ENCODE data around the gene ENTR1. TPM values are rescaled to one million over a fixed set of nuclear protein-coding genes. Genes with fewer than 3 reads are reported as not detected.

The ENTR1 gene
- total and polyA plus RNA-seq, 10 of the 15 experiments (the other 5 are each of a cell fraction or from before 2014, with no cell fraction given) = 8.2 to 96.4 (median 41.1) TPM

- BruUV-seq (replicated peaks) = no TSS peak
- FAIRE-seq (no peak), DNase-seq (ENCODE audit: low read depth, low spot score) (no peak), ATAC-seq (no peak)
- POLR2A ChIA-PET = interaction anchor here (0.7 kb wide), 2 partner anchors 11 to 28 kb away, joined by 3 to 6 read pairs; no protein-coding TSS in a partner anchor
- H3K27me3 ChIP-seq (replicated peaks in 1 of 2; ENCODE audit: control insufficient read depth in 2 of 2, insufficient read depth in 2 of 2, low read length in 1 of 2) = no peaks in the 10 kb centered on the region
- no peak overlapping the region for H2AFZ ChIP-seq (ENCODE audit: control insufficient read depth, low read depth, low read length)
- no peaks in the 10 kb centered on the region for H3K79me2 ChIP-seq (ENCODE audit: control insufficient read depth, insufficient read depth, low read length)
- H3K4me3 ChIP-seq = no peak overlapping the region
- RAD21 ChIA-PET (ENCODE audit: unreplicated experiment) = no interaction called here
- CTCF ChIA-PET = interaction anchor here (0.9 kb wide), 1 partner anchor 302 kb away, joined by 3 read pairs; no protein-coding TSS in a partner anchor
- WGBS (ENCODE audit: insufficient coverage, insufficient replicate concordance, low lambda C conversion rate, missing lambda C conversion rate) = 99% methylated on average over 5 of the region's 7 CpGs
- H3K4me2 ChIP-seq (ENCODE audit: control insufficient read depth, insufficient read depth) = no peak overlapping the region
- in situ Hi-C loops (cut with MboI) (no loop called here), intact Hi-C loops (cut with micrococcal nuclease; ENCODE audit: unreplicated experiment) (no loop called here)
- H3K9me3 ChIP-seq (replicated peaks; ENCODE audit: control insufficient read depth, insufficient read depth, low read length) = no peaks in the 10 kb centered on the region
- no peak for TF ChIP-seq CTCF (IDR thresholded peaks at IDR 0.05 in 2 of 3, conservative IDR thresholded peaks at IDR 0.05 in 1 of 3; ENCODE audit: control insufficient read depth in 2 of 3, extremely low read depth in 1 of 3, insufficient read depth in 1 of 3, low read depth in 3 of 3, low read length in 3 of 3)
- no peak for TF ChIP-seq TBL1XR1 (IDR thresholded peaks at IDR 0.05; ENCODE audit: low read depth, low read length)
- no peak for TF ChIP-seq ZZZ3 (IDR thresholded peaks at IDR 0.05; ENCODE audit: control insufficient read depth, insufficient read length, low read depth)
- no peak for TF ChIP-seq DPF2 (IDR thresholded peaks at IDR 0.05)
- no peak for TF ChIP-seq CBX3 (IDR thresholded peaks at IDR 0.05; ENCODE audit: borderline replicate concordance, low read depth)
- no peak for TF ChIP-seq SMARCA5 (IDR thresholded peaks at IDR 0.05)
- no peak for TF ChIP-seq EED (IDR thresholded peaks at IDR 0.05; ENCODE audit: low read depth)
- TF ChIP-seq YY1 (IDR thresholded peaks at IDR 0.05; ENCODE audit: low read depth, low read length) = no peak
- no peak for TF ChIP-seq BRCA1 (IDR thresholded peaks at IDR 0.05; ENCODE audit: low read depth, low read length)
- TF ChIP-seq, protein P1, sequence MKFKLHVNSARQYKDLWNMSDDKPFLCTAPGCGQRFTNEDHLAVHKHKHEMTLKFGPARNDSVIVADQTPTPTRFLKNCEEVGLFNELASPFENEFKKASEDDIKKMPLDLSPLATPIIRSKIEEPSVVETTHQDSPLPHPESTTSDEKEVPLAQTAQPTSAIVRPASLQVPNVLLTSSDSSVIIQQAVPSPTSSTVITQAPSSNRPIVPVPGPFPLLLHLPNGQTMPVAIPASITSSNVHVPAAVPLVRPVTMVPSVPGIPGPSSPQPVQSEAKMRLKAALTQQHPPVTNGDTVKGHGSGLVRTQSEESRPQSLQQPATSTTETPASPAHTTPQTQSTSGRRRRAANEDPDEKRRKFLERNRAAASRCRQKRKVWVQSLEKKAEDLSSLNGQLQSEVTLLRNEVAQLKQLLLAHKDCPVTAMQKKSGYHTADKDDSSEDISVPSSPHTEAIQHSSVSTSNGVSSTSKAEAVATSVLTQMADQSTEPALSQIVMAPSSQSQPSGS (IDR thresholded peaks at IDR 0.05; ENCODE audit: low read length) = no peak
- no peak for TF ChIP-seq RFX5 (IDR thresholded peaks at IDR 0.05; ENCODE audit: low read depth, low read length)
- no peak for TF ChIP-seq KAT2A (conservative IDR thresholded peaks at IDR 0.05; ENCODE audit: control insufficient read depth, low read depth, low read length)
- peaks cover 27 to 32% of the 10 kb centered on the region in 2 experiments for H3K36me3 ChIP-seq (ENCODE audit: control insufficient read depth in 2 of 2, insufficient read depth in 2 of 2, low read length in 1 of 2)
- SMC1A ChIA-PET (ENCODE audit: uncharacterized antibody, unreplicated experiment) = no interaction called here
- H4K20me1 ChIP-seq (ENCODE audit: control insufficient read depth, insufficient read depth) = no peaks in the 10 kb centered on the region; the same call in 1 of the 2 replicates
- no peak overlapping the region for H3K27ac ChIP-seq (ENCODE audit: control insufficient read depth, insufficient read depth)
- no peak overlapping the region for H3K9ac ChIP-seq (ENCODE audit: control insufficient read depth, insufficient read depth, low read length)
- H3K4me1 ChIP-seq (ENCODE audit: control insufficient read depth, insufficient read depth, low read length) = no peaks in the 10 kb centered on the region
Observed at GRCh38 chr9:136445799-136446198, 35.4 kb upstream of the ENTR1 start.

All from GM12878 (cell line).